Prostate gland (tissue), 2 donors: Measurements from ENCODE around the gene TLL1. TPM values are rescaled to one million over a fixed set of nuclear protein-coding genes. Genes with fewer than 3 reads are reported as not detected.

Source experiments
- DNase-seq: peaks from one replicate; pipeline ENCODE4 v3.0.0-alpha.2; 2019; ENCODE audit warnings: low spot score
- H3K27ac ChIP-seq, 2 donors: fragments of 200-600 bp; sonication (generic); 2 replicates each; pipeline ENCODE4 v1.5.1; 2017 to 2019
- H3K27me3 ChIP-seq: fragments of 200-600 bp; sonication (generic); replicated peaks from 2 replicates; pipeline ENCODE4 v1.5.1; 2019; ENCODE audit not compliant: insufficient read depth
- H3K36me3 ChIP-seq, 2 donors: fragments of 200-600 bp; sonication (generic); 1 replicate in 1 of 2; 2 replicates in 1 of 2; pipeline versions ENCODE4 v1.5.1 to v1.8.1; 2017 to 2019
- H3K4me1 ChIP-seq: fragments of 200-600 bp; sonication (generic); replicated peaks from 2 replicates; pipeline ENCODE4 v1.5.1; 2019
- H3K4me3 ChIP-seq, 2 donors: fragments of 200-600 bp; sonication (generic); 2 replicates each; pipeline ENCODE4 v1.5.1; 2017 to 2019
- H3K9me3 ChIP-seq: fragments of 200-600 bp; sonication (generic); 2 replicates; pipeline ENCODE4 v1.5.1; 2017
- POLR2A ChIP-seq: fragments of 450-650 bp; IDR thresholded peaks from one replicate; pipeline ENCODE4 v1.6.1; 2016; ENCODE audit warnings: antibody characterized with exemption, mild to moderate bottlenecking
- POLR2AphosphoS5 ChIP-seq: sonication (generic); formaldehyde crosslinking; IDR thresholded peaks from one replicate; pipeline ENCODE4 v1.6.1; 2017; ENCODE audit warnings: antibody characterized with exemption
- WGBS: methylation state at CpG from one replicate; pipeline ENCODE4 v1.1.5; 2018; 5-methylcytosine and 5-hydroxymethylcytosine counted together
- intact Hi-C: fragments of 100-400 bp; cut with DNase I; formaldehyde crosslinking; loops from one replicate; pipeline ENCODE4 v1.14.2; 2022
- total RNA-seq, 2 donors: library from RNA; depleted of rRNA; stranded (reverse); fragments of >200 nt; gene quantifications; one replicate each; pipeline ENCODE4 v1.1.0, GENCODE V29; 2016
- TF ChIP-seq, protein P1 (sequence below), 4 experiments: fragments of 200-600 bp in 2 of 4; fragments of 450-650 bp in 2 of 4; sonication (generic) in 2 of 4; IDR thresholded peaks; 1 replicate in 3 of 4; 2 replicates in 1 of 4; pipeline ENCODE4 v1.5.1; 2016 to 2019; ENCODE audit warnings: antibody characterized with exemption in 4 of 4, mild to moderate bottlenecking in 2 of 4, moderate library complexity in 2 of 4

The TLL1 gene
- total RNA-seq, 2 donors from 2014 or later = 1.5 to 4.1 TPM

GRCh38 chr4:165991325-165992180 lies 118.5 kb downstream of the TLL1 start:
- DNase-seq = no peak
- H3K27me3 ChIP-seq = no peaks in the 10 kb centered on the region
- H3K4me3 ChIP-seq = no peak overlapping the region
- TF ChIP-seq POLR2AphosphoS5 (no peak), POLR2A (no peak)
- TF ChIP-seq, protein P1, sequence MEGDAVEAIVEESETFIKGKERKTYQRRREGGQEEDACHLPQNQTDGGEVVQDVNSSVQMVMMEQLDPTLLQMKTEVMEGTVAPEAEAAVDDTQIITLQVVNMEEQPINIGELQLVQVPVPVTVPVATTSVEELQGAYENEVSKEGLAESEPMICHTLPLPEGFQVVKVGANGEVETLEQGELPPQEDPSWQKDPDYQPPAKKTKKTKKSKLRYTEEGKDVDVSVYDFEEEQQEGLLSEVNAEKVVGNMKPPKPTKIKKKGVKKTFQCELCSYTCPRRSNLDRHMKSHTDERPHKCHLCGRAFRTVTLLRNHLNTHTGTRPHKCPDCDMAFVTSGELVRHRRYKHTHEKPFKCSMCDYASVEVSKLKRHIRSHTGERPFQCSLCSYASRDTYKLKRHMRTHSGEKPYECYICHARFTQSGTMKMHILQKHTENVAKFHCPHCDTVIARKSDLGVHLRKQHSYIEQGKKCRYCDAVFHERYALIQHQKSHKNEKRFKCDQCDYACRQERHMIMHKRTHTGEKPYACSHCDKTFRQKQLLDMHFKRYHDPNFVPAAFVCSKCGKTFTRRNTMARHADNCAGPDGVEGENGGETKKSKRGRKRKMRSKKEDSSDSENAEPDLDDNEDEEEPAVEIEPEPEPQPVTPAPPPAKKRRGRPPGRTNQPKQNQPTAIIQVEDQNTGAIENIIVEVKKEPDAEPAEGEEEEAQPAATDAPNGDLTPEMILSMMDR (IDR thresholded peaks at IDR 0.05) = no peak
- no peaks in the 10 kb centered on the region for H3K9me3 ChIP-seq
- H3K4me1 ChIP-seq = no peaks in the 10 kb centered on the region
- H3K27ac ChIP-seq = no peak overlapping the region
- intact Hi-C loops = no loop called here
- no peaks in the 10 kb centered on the region for H3K36me3 ChIP-seq
- 82% methylated on average over 4 of the region's 4 CpGs for whole genome bisulfite sequencing

- Histone ChIP-seq H3K27ac (no peak overlapping the region), H3K9me3 (no peaks in the 10 kb centered on the region), H3K4me3 (no peak overlapping the region), H3K4me1 (no peaks in the 10 kb centered on the region), H3K36me3 (no peaks in the 10 kb centered on the region), H3K27me3 (no peaks in the 10 kb centered on the region)
- intact Hi-C loops = no loop called here
- 91% methylated on average over 1 of the region's 1 CpG for WGBS
- no peak for DNase-seq
- TF ChIP-seq POLR2AphosphoS5 (no peak), POLR2A (no peak)
- TF ChIP-seq, protein P1 (IDR thresholded peaks at IDR 0.05) = no peak
Measured at GRCh38 chr4:165992283-165992682, 119.2 kb downstream of the TLL1 start.

GRCh38 chr4:165994701-165995100 lies 121.7 kb downstream of the TLL1 start:
- DNase-seq = no peak
- Histone ChIP-seq H3K27ac (no peak overlapping the region), H3K36me3 (no peaks in the 10 kb centered on the region), H3K9me3 (no peaks in the 10 kb centered on the region), H3K4me1 (no peaks in the 10 kb centered on the region), H3K4me3 (no peak overlapping the region), H3K27me3 (no peaks in the 10 kb centered on the region)
- intact Hi-C loops = no loop called here
- TF ChIP-seq, protein P1 (IDR thresholded peaks at IDR 0.05) = no peak
- 20% methylated on average over 1 of the region's 1 CpG for WGBS

GRCh38 chr4:166003811-166004210 lies 130.8 kb downstream of the TLL1 start:
- no peaks in the 10 kb centered on the region for H3K9me3 ChIP-seq
- 78% methylated on average over 2 of the region's 2 CpGs for whole genome bisulfite sequencing
- intact Hi-C loops = no loop called here
- no peaks in the 10 kb centered on the region for H3K27me3 ChIP-seq
- H3K4me1 ChIP-seq = no peaks in the 10 kb centered on the region
- no peak overlapping the region for H3K4me3 ChIP-seq
- TF ChIP-seq POLR2AphosphoS5 = no peak
- TF ChIP-seq, protein P1 (IDR thresholded peaks at IDR 0.05) = no peak
- TF ChIP-seq POLR2A = no peak
- no peaks in the 10 kb centered on the region for H3K36me3 ChIP-seq
- no peak for DNase-seq
- no peak overlapping the region for H3K27ac ChIP-seq

- Histone ChIP-seq H3K9me3 (no peaks in the 10 kb centered on the region), H3K4me3 (no peak overlapping the region), H3K4me1 (no peaks in the 10 kb centered on the region), H3K27me3 (no peaks in the 10 kb centered on the region), H3K27ac (no peak overlapping the region), H3K36me3 (no peaks in the 10 kb centered on the region)
- intact Hi-C loops = no loop called here
- TF ChIP-seq POLR2A (no peak), POLR2AphosphoS5 (no peak)
- TF ChIP-seq, protein P1 (IDR thresholded peaks at IDR 0.05) = no peak
- 94% methylated on average over 2 of the region's 2 CpGs for WGBS
- DNase-seq = no peak
Measured at GRCh38 chr4:166006217-166006616, 133.2 kb downstream of the TLL1 start.
